Measurements from ENCODE around the gene B4GAT1. TPM values are rescaled to one million over a fixed set of nuclear protein-coding genes. Genes with fewer than 3 reads are reported as not detected.

Gene B4GAT1
- total and polyA plus RNA-seq, 4 donors = 12.0 to 20.8 (median 17.6) TPM

GRCh38 chr11:66332371-66333219 lies 14.8 kb downstream of the B4GAT1 start:
- Histone ChIP-seq H3K27me3 (ENCODE audit: control insufficient read depth in 4 of 4, insufficient read depth in 4 of 4, low read length in 3 of 4) (no peaks in the 10 kb centered on the region), H3K36me3 (ENCODE audit: control insufficient read depth in 4 of 4, insufficient read depth in 3 of 4, low read depth in 1 of 4, low read length in 3 of 4) (peaks cover 0 to 2% (median under 1%) of the 10 kb centered on the region in 4 donors), H3K9ac (ENCODE audit: low read depth in 1 of 2, low read length in 2 of 2) (no peak overlapping the region), H3K27ac (ENCODE audit: low read depth in 1 of 2, low read length in 2 of 2) (no peak overlapping the region), H3K4me1 (ENCODE audit: control insufficient read depth in 4 of 4, insufficient read depth in 4 of 4, low read length in 3 of 4) (peaks cover 7 to 23% (median 13%) of the 10 kb centered on the region in 4 donors), H3K9me3 (ENCODE audit: control insufficient read depth in 4 of 4, low read length in 3 of 4) (no peaks in the 10 kb centered on the region), H3K4me3 (ENCODE audit: low read depth in 1 of 3, low read length in 3 of 3) (no peak overlapping the region)
- DNase-seq (ENCODE audit: low spot score) = no peak
- no peak for TF ChIP-seq HNF4A (conservative IDR thresholded peaks at IDR 0.05)
- no peak for TF ChIP-seq RXRA (IDR thresholded peaks at IDR 0.05)
- TF ChIP-seq JUND (IDR thresholded peaks at IDR 0.05) = no peak
- TF ChIP-seq FOXA1 (IDR thresholded peaks at IDR 0.05) = no peak
- no peak for TF ChIP-seq CTCF (IDR thresholded peaks at IDR 0.05; ENCODE audit: low read depth, low read length, missing input control)
- TF ChIP-seq MAX (IDR thresholded peaks at IDR 0.05) = no peak
- no peak for TF ChIP-seq ATF3 (IDR thresholded peaks at IDR 0.05)
- no peak for TF ChIP-seq NR2F2 (IDR thresholded peaks at IDR 0.05)
- TF ChIP-seq EGR1 (IDR thresholded peaks at IDR 0.05; ENCODE audit: low read depth in 2 of 2) = no peak
- no peak for TF ChIP-seq YY1 (IDR thresholded peaks at IDR 0.05)
- TF ChIP-seq SP1 (IDR thresholded peaks at IDR 0.05) = no peak
- TF ChIP-seq HNF4G (IDR thresholded peaks at IDR 0.05) = no peak
- TF ChIP-seq TAF1 (conservative IDR thresholded peaks at IDR 0.05) = no peak
- TF ChIP-seq FOXA2 (IDR thresholded peaks at IDR 0.05) = no peak
- no peak for TF ChIP-seq RAD21 (IDR thresholded peaks at IDR 0.05)
- TF ChIP-seq REST (IDR thresholded peaks at IDR 0.05) = no peak
- no peak for TF ChIP-seq GABPA (IDR thresholded peaks at IDR 0.05 in 1 of 2, conservative IDR thresholded peaks at IDR 0.05 in 1 of 2)
- TF ChIP-seq ZBTB33 (IDR thresholded peaks at IDR 0.05) = no peak
- 82% methylated on average over 18 of the region's 18 CpGs for WGBS

All from liver (tissue), 9 donors.